ENCODE measurements around the gene ADGRD1.

The ADGRD1 gene

DNA sequence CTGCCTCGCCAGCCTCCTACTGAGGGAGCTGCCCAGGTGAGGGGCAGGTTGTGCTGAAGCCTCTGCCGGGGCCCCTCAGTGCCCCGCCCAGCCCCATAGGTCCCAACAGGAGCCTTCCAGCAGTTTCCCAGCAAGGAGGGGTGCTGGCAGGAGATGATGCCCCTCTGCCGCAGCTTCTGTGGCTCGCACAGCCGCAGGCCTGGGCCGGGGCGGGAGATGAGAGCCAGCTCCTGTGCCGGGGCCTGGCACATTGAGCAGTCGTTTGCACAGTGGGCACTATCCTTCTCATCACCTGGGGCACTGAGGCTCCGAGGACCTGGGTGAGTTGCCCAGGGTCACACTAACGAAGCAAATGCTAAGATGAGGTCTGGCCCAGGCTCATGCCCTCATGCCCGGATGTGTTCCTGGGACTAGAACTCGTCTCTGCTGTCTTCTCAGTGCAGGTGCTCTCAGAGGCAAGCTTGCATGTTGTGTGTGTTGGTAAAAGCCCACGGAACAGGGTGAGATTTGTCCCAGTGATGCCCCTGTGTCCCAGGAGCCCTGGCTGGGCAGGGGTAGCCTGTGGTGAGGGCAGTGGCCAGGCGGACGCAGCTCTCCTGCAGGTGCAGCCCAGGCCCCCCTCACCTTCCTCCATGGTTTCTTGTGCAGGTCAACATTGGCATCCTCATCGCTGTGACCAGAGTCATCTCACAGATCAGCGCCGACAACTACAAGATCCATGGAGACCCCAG is 177.5 kb downstream of the ADGRD1 start:
- no peak for DNase-seq (ENCODE audit: low read depth in 2 of 2)
- TF ChIP-seq, protein P1, sequence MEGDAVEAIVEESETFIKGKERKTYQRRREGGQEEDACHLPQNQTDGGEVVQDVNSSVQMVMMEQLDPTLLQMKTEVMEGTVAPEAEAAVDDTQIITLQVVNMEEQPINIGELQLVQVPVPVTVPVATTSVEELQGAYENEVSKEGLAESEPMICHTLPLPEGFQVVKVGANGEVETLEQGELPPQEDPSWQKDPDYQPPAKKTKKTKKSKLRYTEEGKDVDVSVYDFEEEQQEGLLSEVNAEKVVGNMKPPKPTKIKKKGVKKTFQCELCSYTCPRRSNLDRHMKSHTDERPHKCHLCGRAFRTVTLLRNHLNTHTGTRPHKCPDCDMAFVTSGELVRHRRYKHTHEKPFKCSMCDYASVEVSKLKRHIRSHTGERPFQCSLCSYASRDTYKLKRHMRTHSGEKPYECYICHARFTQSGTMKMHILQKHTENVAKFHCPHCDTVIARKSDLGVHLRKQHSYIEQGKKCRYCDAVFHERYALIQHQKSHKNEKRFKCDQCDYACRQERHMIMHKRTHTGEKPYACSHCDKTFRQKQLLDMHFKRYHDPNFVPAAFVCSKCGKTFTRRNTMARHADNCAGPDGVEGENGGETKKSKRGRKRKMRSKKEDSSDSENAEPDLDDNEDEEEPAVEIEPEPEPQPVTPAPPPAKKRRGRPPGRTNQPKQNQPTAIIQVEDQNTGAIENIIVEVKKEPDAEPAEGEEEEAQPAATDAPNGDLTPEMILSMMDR (IDR thresholded peaks at IDR 0.05; ENCODE audit: low read depth, low read length) = no peak
- no peak overlapping the region for H3K4me3 ChIP-seq (replicated peaks in 1 of 2; ENCODE audit: low read depth in 2 of 2, low read length in 2 of 2)

DNA sequence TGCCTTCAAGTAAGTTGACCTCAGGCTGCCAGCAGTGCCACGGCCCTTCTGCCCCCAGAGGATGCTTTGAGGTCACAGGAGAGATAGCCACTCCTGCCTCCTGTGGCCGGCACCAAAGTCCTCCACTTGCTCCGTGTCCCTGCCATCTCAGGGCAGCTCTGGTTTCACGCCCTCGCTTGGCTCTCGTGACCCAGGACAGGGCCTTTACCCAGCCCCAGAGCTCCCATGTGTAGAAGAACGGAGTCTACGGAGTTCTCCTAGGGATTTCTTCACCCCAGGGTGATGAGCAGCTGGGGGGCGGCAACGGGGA is 178.1 kb downstream of the ADGRD1 start:
- no peak for DNase-seq (ENCODE audit: low read depth in 2 of 2)
- H3K4me3 ChIP-seq (replicated peaks in 1 of 2; ENCODE audit: low read depth in 2 of 2, low read length in 2 of 2) = no peak overlapping the region
- TF ChIP-seq, protein P1 (IDR thresholded peaks at IDR 0.05; ENCODE audit: low read depth, low read length) = no peak

DNA sequence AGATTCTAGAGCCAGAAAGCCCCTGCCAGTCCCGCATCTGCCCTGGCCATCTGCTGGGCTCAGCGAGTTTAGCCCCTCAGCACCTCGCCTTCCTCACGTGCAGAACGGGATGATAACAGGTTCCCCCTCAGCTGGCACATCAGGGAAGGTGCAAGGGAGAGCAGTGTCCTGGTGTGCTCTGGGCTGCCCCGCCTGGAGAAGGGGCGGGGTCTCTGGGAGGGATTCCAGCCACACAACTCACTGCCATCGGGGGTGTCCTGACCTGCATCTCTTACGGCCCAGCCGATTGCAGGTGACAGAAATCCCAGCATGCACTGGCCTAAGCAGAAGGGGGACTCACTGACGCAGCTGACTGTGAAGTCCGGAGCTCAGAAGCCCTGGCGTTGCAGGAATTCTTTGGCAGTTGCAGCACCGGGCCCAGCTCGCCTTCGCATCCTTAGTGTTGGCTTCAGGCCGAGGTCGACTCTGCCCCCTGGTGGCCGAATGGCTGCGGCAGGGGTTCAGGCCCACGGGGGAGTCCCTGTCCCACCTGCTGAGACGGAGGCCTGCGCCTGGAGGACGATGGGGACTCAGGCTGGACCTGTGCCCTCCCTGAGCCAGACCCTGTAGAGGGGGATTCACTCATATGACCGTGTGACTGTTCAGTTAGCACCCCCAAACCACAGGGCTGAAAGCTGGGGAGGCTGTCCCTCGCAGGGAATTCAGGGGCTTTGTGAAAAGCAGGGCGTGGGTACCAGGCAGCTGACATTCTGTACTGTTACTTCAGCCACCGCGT is 178.6 kb downstream of the ADGRD1 start:
- DNase-seq (ENCODE audit: low read depth in 2 of 2) = peak; percentile 27 to 64
- TF ChIP-seq, protein P1 (IDR thresholded peaks at IDR 0.05; ENCODE audit: low read depth, low read length) = peak; percentile 28

DNA sequence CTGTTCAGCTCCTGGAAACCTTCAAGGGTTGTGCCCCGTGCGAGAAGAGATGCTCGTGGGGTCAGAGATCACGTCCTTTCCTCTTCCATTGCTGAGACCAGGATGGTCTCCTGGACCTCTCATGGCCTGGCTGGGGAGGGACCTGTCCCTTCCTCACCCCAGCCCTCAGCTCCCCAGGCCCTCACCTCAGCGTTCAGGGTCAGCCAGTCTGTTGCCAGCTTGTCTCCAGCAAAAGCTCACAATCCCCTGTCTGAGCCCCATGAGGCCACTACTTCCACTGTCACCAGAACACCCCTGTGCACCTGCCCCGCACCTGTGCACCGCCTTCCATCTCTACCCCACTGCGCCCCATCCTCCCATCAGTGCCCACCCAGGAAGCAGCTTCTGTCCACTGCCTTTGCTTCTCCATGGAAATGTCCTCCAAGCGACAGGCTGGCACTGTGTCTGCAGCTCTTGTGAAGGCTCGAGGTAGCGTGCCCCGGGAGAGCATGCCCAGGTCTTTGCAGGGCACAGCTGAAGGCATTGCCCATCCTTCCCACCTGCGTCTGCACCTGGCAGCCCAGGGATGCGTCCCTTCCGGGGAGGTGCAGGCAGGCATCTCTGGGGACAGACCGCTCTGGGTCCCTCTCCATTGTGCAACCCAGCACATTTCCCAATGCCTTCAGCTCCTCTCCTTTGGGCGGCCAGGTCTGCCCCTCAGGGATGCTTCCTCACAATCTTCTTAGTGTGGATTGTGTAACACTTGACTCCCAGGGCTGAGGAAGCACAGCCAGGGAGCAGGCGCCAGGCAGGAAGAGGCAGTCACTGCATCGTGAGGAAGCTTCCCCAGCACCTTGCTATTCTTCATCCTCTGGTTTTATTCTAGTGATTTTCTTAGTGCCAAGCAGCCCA is 179.6 kb downstream of the ADGRD1 start:
- H3K4me3 ChIP-seq (replicated peaks in 1 of 2; ENCODE audit: low read depth in 2 of 2, low read length in 2 of 2) = no peak overlapping the region
- TF ChIP-seq, protein P1 (IDR thresholded peaks at IDR 0.05; ENCODE audit: low read depth, low read length) = no peak
- DNase-seq (ENCODE audit: low read depth in 2 of 2) = peak in 1 of 2 donors; percentile 4

More for the DNA sequence above, 178.6 kb downstream of the ADGRD1 start:
- no peak overlapping the region for H3K4me3 ChIP-seq (replicated peaks in 1 of 2; ENCODE audit: low read depth in 2 of 2, low read length in 2 of 2)

DNA sequence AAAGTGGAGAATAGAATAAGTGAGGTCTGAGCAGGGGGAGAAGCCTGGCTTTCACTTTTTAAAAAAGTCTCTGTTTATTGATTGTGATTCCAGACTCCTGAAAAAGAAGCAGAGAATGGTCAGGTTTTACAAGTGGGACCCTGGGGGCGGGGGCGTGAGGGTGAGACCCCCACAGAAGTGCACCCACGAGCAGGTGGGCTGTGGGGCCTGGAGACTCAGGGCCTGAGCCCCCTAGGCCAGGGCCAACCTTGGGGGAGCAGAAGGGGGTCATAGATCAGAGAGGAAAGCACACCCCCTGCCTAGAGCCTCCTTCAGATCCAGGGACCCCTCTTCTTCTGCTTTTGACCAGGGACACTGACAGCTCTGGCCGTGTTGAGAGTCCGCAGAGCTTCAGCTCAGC is 180.3 kb downstream of the ADGRD1 start:
- H3K4me3 ChIP-seq (replicated peaks in 1 of 2; ENCODE audit: low read depth in 2 of 2, low read length in 2 of 2) = no peak overlapping the region
- TF ChIP-seq, protein P1 (IDR thresholded peaks at IDR 0.05; ENCODE audit: low read depth, low read length) = no peak
- DNase-seq (ENCODE audit: low read depth in 2 of 2) = no peak

DNA sequence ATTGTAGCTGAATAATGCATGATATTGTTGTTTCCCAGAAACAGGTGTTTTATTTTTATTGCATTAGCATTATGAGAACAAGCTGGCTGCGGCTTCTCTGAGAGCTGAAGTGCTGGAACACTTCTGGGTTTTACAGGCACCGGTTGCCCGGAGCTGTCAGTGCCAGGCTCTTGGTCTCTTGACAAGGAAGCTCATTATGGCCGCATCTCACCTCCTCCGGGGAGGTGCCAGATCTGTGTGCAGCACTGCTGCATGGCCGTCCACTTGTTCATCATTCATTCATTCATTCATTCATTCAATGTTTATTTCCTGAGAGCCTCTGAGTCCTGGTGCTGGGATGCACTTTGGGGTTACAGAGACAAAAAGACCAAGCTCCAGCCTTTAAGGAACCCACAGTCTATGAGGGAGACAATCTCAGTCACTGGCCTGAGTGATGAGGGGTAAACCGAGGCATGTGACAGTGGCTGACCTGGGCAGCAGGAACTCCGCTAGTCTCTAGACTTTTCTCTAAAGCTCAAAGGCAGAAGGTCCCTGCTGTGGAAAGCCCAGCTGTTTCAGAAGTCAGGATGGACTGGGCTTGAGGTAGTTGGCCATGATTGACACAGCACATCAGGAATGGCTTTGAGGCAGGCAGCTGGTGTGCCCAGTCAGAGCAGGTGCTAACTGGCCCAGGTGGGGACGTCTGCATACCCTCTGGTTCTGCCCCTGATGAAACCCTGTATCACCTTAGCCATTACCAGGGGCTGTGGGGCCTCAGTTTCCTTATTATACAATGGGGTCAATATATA is 181.0 kb downstream of the ADGRD1 start:
- DNase-seq (ENCODE audit: low read depth in 2 of 2) = no peak
- H3K4me3 ChIP-seq (replicated peaks in 1 of 2; ENCODE audit: low read depth in 2 of 2, low read length in 2 of 2) = no peak overlapping the region
- TF ChIP-seq, protein P1 (IDR thresholded peaks at IDR 0.05; ENCODE audit: low read depth, low read length) = no peak

Data from cardiac fibroblast (primary cell).